ENCODE measurements around the gene KIAA1217.

The KIAA1217 gene

DNA sequence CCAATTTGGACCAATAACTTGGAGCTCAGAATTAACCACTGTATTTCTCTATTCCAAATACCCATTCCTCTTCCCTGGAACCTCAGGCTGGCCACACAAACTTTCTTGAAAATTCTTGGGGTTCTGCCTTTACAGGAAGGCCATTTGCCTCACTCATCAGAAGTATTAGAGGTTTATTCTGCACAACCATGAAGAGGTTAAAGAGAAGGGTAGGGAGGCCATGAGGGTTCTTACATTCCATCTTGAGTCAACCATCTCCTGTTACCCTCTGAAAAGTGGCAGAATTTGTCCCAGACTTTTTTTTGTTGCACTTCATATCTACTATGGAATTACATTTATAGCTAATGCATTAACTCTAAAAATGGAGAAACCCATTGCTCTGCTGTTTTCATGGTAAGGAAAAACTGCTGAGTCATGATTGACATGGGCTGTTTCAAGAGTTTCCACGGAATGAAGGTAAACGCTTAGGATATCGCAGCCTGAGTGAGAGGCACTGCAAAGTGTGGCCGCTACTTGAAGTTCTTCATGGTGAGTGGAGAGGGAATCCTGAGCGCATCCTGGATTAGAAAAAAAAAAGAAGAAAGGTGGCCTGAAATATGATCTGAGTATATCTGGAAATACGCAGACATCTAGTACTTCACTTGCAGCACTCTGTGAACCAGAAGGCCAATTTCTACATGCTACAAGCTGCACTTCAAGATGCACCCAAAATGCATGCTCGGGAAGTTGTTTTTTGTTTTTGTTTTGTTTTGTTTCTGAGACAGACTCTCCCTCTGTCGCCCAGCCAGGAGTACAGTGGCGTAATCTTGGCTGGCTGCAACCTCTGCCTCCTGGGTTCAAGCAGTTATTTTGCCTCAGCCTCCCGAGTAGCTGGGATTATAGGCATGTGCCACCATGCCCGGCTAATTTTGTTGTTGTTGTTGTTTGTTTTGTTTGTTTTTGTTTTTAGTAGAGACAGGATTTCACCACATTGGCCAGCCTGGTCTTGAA lies 83.7 kb downstream of the KIAA1217 start:
- no peaks in the 10 kb centered on the region for H3K9me3 ChIP-seq (ENCODE audit: insufficient read depth, low read length)
- H3K36me3 ChIP-seq (replicated peaks; ENCODE audit: low read depth, low read length): no peaks in the 10 kb centered on the region
- H2AFZ ChIP-seq (ENCODE audit: low read depth, low read length): no peak overlapping the region
- no peaks in the 10 kb centered on the region for H3K27me3 ChIP-seq (ENCODE audit: low read depth, low read length)
- H3K4me1 ChIP-seq (ENCODE audit: low read length): no peaks in the 10 kb centered on the region
- H3K79me2 ChIP-seq (ENCODE audit: low read length): no peaks in the 10 kb centered on the region
- H3K4me3 ChIP-seq (ENCODE audit: low read length): no peak overlapping the region
- no peak overlapping the region for H3K27ac ChIP-seq (ENCODE audit: low read length)
- H4K20me1 ChIP-seq (ENCODE audit: insufficient read depth, low read length): no peaks in the 10 kb centered on the region
- no peak for TF ChIP-seq CTCF (IDR thresholded peaks at IDR 0.05; ENCODE audit: low read depth, low read length)
- no peak for TF ChIP-seq EZH2phosphoT487 (IDR thresholded peaks at IDR 0.05; ENCODE audit: low read depth)
- H3K9ac ChIP-seq (ENCODE audit: low read length): no peak overlapping the region
- H3K4me2 ChIP-seq (ENCODE audit: low read length): no peak overlapping the region

DNA sequence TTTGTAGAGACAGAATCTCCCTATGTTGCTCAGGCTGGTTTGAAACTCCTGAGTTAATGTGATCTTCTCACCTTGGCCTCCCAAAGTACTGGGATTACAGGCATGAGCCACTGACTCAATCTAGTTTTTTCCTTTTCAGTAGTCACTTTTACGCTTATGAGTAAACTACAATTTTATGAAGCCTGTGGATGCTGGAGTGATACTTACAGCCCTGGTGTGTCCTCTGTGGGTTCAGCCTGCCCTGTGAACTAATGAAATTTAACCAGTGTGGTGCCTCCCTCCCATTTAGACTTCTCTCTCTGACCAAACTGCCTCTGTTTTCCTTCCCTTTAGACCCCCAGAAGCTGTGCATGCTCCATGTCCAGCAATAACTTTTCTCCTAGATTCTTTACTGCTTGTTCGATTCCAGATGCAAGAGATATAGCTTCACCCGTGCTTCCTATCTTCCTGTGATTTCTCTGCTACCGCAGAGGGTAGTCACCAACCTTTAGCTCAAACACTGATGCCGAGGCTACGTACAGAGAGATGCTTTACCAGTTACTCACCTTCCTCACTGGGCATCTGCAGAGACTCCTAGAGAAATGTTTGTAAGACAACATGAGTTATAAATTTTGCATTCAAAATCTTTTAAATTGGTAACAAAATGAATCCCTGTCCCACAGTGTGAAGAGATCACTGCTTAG lies 90.8 kb downstream of the KIAA1217 start:
- Histone ChIP-seq H3K4me1 (ENCODE audit: low read length) (no peaks in the 10 kb centered on the region), H3K27me3 (ENCODE audit: low read depth, low read length) (no peaks in the 10 kb centered on the region), H3K27ac (ENCODE audit: low read length) (no peak overlapping the region), H3K79me2 (ENCODE audit: low read length) (no peaks in the 10 kb centered on the region), H3K9ac (ENCODE audit: low read length) (no peak overlapping the region), H2AFZ (ENCODE audit: low read depth, low read length) (no peak overlapping the region), H3K9me3 (ENCODE audit: insufficient read depth, low read length) (no peaks in the 10 kb centered on the region), H3K4me2 (ENCODE audit: low read length) (no peak overlapping the region), H3K4me3 (ENCODE audit: low read length) (no peak overlapping the region), H3K36me3 (replicated peaks; ENCODE audit: low read depth, low read length) (no peaks in the 10 kb centered on the region), H4K20me1 (ENCODE audit: insufficient read depth, low read length) (no peaks in the 10 kb centered on the region)
- TF ChIP-seq EZH2phosphoT487 (IDR thresholded peaks at IDR 0.05; ENCODE audit: low read depth) (no peak), CTCF (IDR thresholded peaks at IDR 0.05; ENCODE audit: low read depth, low read length) (no peak)

- H3K79me2 ChIP-seq (ENCODE audit: low read length): no peaks in the 10 kb centered on the region
- no peak overlapping the region for H3K4me3 ChIP-seq (ENCODE audit: low read length)
- H3K4me2 ChIP-seq (ENCODE audit: low read length): no peak overlapping the region
- no peaks in the 10 kb centered on the region for H3K9me3 ChIP-seq (ENCODE audit: insufficient read depth, low read length)
- H3K9ac ChIP-seq (ENCODE audit: low read length): no peak overlapping the region
- no peaks in the 10 kb centered on the region for H4K20me1 ChIP-seq (ENCODE audit: insufficient read depth, low read length)
- H3K27ac ChIP-seq (ENCODE audit: low read length): no peak overlapping the region
- no peaks in the 10 kb centered on the region for H3K36me3 ChIP-seq (replicated peaks; ENCODE audit: low read depth, low read length)
- H3K4me1 ChIP-seq (ENCODE audit: low read length): no peaks in the 10 kb centered on the region
- no peak overlapping the region for H2AFZ ChIP-seq (ENCODE audit: low read depth, low read length)
- TF ChIP-seq CTCF (IDR thresholded peaks at IDR 0.05; ENCODE audit: low read depth, low read length) (no peak), EZH2phosphoT487 (IDR thresholded peaks at IDR 0.05; ENCODE audit: low read depth) (no peak)
- no peaks in the 10 kb centered on the region for H3K27me3 ChIP-seq (ENCODE audit: low read depth, low read length)
These were observed 94.8 kb downstream of the KIAA1217 start for GRCh38 chr10:24303522-24304310.
